CD4-positive, alpha-beta memory T cell (primary cell): ENCODE results near the gene HSP90AA1. TPM values are rescaled to one million over a fixed set of nuclear protein-coding genes. Genes with fewer than 3 reads are reported as not detected.
"Not testable (repeated sequence)": the region's sequence is repeated elsewhere in the genome, so short reads cannot be mapped to it uniquely, and the experiment has no call there.

Experiments
- CTCF ChIA-PET: fragments of 350-600 bp; sonication (Branson Sonifier 250); formaldehyde crosslinking; loops from one replicate; lab custom pipeline; 2021; ENCODE audit warnings: inconsistent platforms; ENCODE audit not compliant: partially characterized antibody; lab: Charles Lee
- POLR2A ChIA-PET: fragments of 350-600 bp; sonication (Branson Sonifier 250); formaldehyde crosslinking; loops from one replicate; lab custom pipeline; 2021; ENCODE audit not compliant: partially characterized antibody; lab: Charles Lee
- DNase-seq, 5 donors: peaks; one replicate each; pipeline versions ENCODE4 v3.0.0 to v3.0.0-alpha.2; 2020 to 2022; ENCODE audit warnings: mixed read lengths in 1 of 5
- H3K27ac ChIP-seq: one replicate; pipeline ENCODE4 v1.7.0; 2013; ENCODE audit warnings: low read depth, low read length
- H3K27me3 ChIP-seq: 2 replicates; pipeline ENCODE4 v1.7.0; 2013; ENCODE audit warnings: mild to moderate bottlenecking, low read length, moderate library complexity; ENCODE audit not compliant: insufficient read depth
- H3K36me3 ChIP-seq: 2 replicates; pipeline ENCODE4 v1.7.0; 2013; ENCODE audit warnings: mild to moderate bottlenecking, low read length, moderate library complexity; ENCODE audit not compliant: insufficient read depth
- H3K4me1 ChIP-seq: 2 replicates; pipeline ENCODE4 v1.7.0; 2013; ENCODE audit warnings: mild to moderate bottlenecking, low read length, moderate library complexity; ENCODE audit not compliant: insufficient read depth
- H3K4me3 ChIP-seq, 2 donors: one replicate each; pipeline ENCODE4 v1.7.0; 2013; ENCODE audit warnings: low read length in 2 of 2, mild to moderate bottlenecking in 1 of 2
- H3K9me3 ChIP-seq, 2 donors: one replicate each; pipeline ENCODE4 v1.7.0; 2013; ENCODE audit warnings: low read length in 2 of 2, control low read depth in 1 of 2; ENCODE audit not compliant: control insufficient read depth in 1 of 2
- H3K27ac Mint-ChIP-seq, 7 donors: one replicate each; pipeline ENCODE4 v1.8.0; 2020 to 2021; ENCODE audit warnings: mixed read lengths in 7 of 7, mild to moderate bottlenecking in 6 of 7, inconsistent platforms in 3 of 7, moderate library complexity in 3 of 7
- H3K27me3 Mint-ChIP-seq, 2 donors: one replicate each; pipeline ENCODE4 v1.8.0; 2020 to 2021; ENCODE audit warnings: mixed read lengths in 2 of 2
- H3K36me3 Mint-ChIP-seq, 2 donors: one replicate each; pipeline ENCODE4 v1.8.0; 2020 to 2021; ENCODE audit warnings: mixed read lengths in 2 of 2, inconsistent platforms in 1 of 2, mild to moderate bottlenecking in 1 of 2
- H3K4me1 Mint-ChIP-seq, 4 donors: one replicate each; pipeline ENCODE4 v1.8.0; 2020 to 2021; ENCODE audit warnings: mixed read lengths in 4 of 4, mild to moderate bottlenecking in 1 of 4
- H3K4me3 Mint-ChIP-seq, 8 donors: one replicate each; pipeline ENCODE4 v1.8.0; 2020 to 2021; ENCODE audit warnings: mixed read lengths in 8 of 8, mild to moderate bottlenecking in 7 of 8, moderate library complexity in 6 of 8, inconsistent platforms in 3 of 8
- H3K9me3 Mint-ChIP-seq, 8 donors: one replicate each; pipeline ENCODE4 v1.8.0; 2020 to 2021; ENCODE audit warnings: mixed read lengths in 8 of 8, mild to moderate bottlenecking in 5 of 8, inconsistent platforms in 3 of 8, moderate library complexity in 1 of 8
- intact Hi-C: fragments of 100-400 bp; cut with micrococcal nuclease; formaldehyde crosslinking; loops from one replicate; pipeline ENCODE4 v1.15.1; 2023
- polyA plus RNA-seq, 2 donors: library from polyadenylated mRNA; unstranded; fragments of 300-500 nt; fragmentation: Illumina TruSeq; gene quantifications; one replicate each; pipeline ENCODE4 v1.2.3, GENCODE V29; 2021
- total RNA-seq, 2 experiments: library from RNA; stranded (reverse); gene quantifications; one replicate each; pipeline ENCODE4 v1.2.3, GENCODE V29; 2021

The HSP90AA1 gene
- total and polyA plus RNA-seq, 4 experiments from 2014 or later, result 191 to 515 (median 286) TPM

DNA sequence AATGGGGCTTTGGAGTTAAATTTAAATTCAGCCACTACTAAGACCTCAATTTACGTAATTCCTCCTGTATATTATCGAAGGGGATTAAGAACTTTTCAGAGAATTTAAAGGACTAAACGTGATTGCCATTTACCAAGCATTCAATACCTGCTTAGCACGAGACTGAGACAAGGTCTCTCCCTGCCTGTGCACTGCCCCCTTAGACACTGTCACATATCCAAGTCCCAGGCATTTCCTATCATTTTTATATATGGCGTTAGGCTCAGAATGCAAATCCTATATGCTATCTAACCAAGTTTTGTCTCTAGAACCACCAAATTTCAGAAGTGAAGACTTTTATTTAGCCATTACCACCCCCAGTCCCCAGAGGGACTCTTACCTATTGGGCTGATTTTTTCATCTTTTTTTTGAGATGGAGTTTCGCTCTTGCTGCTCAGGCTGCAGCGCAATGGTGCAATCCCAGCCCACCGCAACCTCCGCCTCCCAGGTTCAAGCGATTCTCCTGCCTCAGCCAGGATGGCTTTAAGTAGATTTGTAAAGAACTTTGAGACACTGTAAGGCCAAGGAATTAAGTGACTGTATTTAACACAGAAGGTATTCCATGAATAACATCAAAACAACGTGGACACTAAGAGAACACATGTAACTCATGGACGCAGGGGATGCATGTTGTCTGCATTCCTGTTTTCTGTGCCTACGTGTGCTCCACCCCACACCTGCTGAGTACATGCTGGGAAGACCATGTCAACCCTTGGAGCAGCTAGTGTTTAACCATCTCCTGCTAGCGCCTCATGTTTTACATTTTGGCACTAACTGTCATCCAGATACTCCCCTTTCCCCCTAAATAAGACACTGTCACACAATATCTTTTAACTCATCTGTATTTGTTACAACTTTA is 6.4 kb downstream of the HSP90AA1 start:
- Mint-ChIP-seq H3K27ac (peak overlapping the region in 5 of 7 donors; percentile 31 to 93 (median 52)), H3K27me3 (no peaks in the 10 kb centered on the region), H3K36me3 (peaks cover 60 to 72% of the 10 kb centered on the region in 2 donors), H3K4me3 (peak overlapping the region in 1 of 8 donors; percentile 20), H3K9me3 (peaks cover 0 to 2% (median 0%) of the 10 kb centered on the region in 8 donors), H3K4me1 (peaks cover 28 to 50% (median 39%) of the 10 kb centered on the region in 4 donors)
- Histone ChIP-seq H3K27ac (no peak overlapping the region), H3K36me3 (peaks cover 62% of the 10 kb centered on the region), H3K27me3 (no peaks in the 10 kb centered on the region), H3K4me1 (peaks cover 42% of the 10 kb centered on the region), H3K4me3 (no peak overlapping the region), H3K9me3 (no peaks in the 10 kb centered on the region)
- ChIA-PET CTCF (no interaction called here), POLR2A (no interaction called here)
- intact Hi-C loops, result no loop called here
- DNase-seq, result peak in 1 of 5 donors; percentile 17

- Histone ChIP-seq H3K9me3 (no peaks in the 10 kb centered on the region), H3K36me3 (peaks cover 54% of the 10 kb centered on the region), H3K27me3 (no peaks in the 10 kb centered on the region), H3K4me3 (no peak overlapping the region), H3K27ac (no peak overlapping the region), H3K4me1 (peaks cover 34% of the 10 kb centered on the region)
- H3K9me3 Mint-ChIP-seq, result no peaks in the 10 kb centered on the region
- no peaks in the 10 kb centered on the region for H3K27me3 Mint-ChIP-seq
- ChIA-PET POLR2A (interaction anchor here (1.6 kb wide), 1 partner anchor 8 kb away, joined by 9 read pairs; no protein-coding TSS in a partner anchor), CTCF (interaction anchor here (1.8 kb wide), 1 partner anchor 17 kb away, joined by 6 read pairs; no protein-coding TSS in a partner anchor)
- H3K4me1 Mint-ChIP-seq, result peaks cover 20 to 42% (median 31%) of the 10 kb centered on the region in 4 donors
- no peak for DNase-seq
- H3K27ac Mint-ChIP-seq, result peak overlapping the region in 3 of 7 donors; percentile 22 to 93 (median 81)
- H3K36me3 Mint-ChIP-seq, result peaks cover 52 to 64% of the 10 kb centered on the region in 2 donors
- H3K4me3 Mint-ChIP-seq, result no peak overlapping the region
- intact Hi-C loops, result no loop called here
These were observed 7.2 kb downstream of the HSP90AA1 start for GRCh38 chr14:102079700-102079979.

DNA sequence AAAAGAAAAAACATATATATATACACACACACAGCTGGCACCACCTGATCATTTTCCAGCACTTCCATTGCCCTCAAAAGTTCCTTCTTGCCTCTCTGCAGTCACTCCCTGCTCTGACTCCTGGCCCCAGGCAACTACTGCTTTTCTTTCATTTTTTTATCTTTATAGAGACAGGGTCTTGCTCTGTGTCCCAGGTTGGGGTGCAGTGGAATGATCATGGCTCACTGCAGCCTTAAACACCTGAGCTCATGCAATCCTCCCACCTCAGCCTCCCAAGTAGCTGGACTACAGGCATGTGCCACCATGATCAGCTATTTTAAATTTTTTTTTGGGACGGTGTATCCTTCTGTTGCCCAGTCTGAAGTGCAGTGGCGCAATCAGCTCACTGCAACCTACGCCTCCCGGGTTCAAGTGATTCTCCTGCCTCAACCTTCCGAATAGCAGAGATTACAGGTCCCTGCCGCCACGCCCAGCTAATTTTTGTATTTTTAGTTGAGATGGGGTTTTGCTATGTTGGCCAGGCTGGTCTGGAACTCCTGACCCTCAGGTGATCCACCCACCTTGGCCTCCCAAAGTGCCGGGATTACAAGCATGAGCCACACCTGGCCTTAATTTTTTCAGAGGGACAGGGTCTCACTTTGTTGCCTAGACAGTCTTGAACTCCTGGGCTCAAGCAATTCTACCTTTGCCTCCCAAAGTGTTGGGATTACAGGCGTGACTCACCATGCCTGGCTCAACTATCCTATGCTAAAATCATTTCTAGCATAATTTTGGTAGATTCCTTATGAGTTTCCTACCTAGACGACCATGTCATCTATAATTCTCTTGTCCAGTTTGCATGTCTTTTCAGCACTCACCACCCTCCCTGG is 7.8 kb downstream of the HSP90AA1 start:
- peaks cover 18 to 36% (median 26%) of the 10 kb centered on the region in 4 donors for H3K4me1 Mint-ChIP-seq
- H3K27ac ChIP-seq, result no peak overlapping the region
- ChIA-PET CTCF (interaction anchor here (0.7 to 1.8 kb wide), 2 partner anchors 17 to 120 kb away, joined by 3 to 6 read pairs; no protein-coding TSS in a partner anchor), POLR2A (interaction anchor here (0.9 to 1.6 kb wide), 2 partner anchors 9 to 16 kb away, joined by 3 to 9 read pairs; no protein-coding TSS in a partner anchor)
- H3K4me3 Mint-ChIP-seq, result no peak overlapping the region
- H3K4me1 ChIP-seq, result peaks cover 28% of the 10 kb centered on the region
- H3K27me3 Mint-ChIP-seq, result no peaks in the 10 kb centered on the region
- peak overlapping the region in 6 of 7 donors; percentile 22 to 93 (median 71) for H3K27ac Mint-ChIP-seq
- H3K27me3 ChIP-seq, result no peaks in the 10 kb centered on the region
- no peak overlapping the region for H3K4me3 ChIP-seq
- peaks cover 47 to 58% of the 10 kb centered on the region in 2 donors for H3K36me3 Mint-ChIP-seq
- H3K9me3 ChIP-seq, result no peaks in the 10 kb centered on the region
- peaks cover 48% of the 10 kb centered on the region for H3K36me3 ChIP-seq
- intact Hi-C loops, result no loop called here
- no peaks in the 10 kb centered on the region for H3K9me3 Mint-ChIP-seq
- DNase-seq, result no peak

DNA sequence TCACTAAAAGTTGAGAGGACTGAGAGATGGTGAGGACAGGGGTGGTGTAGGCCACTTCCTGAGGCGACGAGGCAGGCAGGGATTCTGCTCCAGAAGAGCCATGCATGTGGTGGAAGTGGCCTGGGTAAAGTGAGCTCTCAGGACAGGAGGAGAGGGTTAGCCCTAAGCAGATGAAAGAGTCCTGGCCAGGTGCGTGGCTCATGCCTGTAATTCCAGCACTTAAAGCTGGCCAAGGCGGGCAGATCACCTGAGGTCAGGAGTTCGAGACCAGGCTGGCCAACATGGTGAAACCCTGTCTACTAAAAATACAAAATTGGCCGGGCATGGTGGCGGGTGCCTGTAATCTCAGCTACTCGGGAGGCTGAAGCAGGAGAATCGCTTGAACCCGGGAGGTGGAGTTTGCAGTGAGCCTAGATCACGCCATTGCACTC is 8.5 kb downstream of the HSP90AA1 start:
- H3K27ac ChIP-seq, intact Hi-C loops, DNase-seq, H3K9me3 Mint-ChIP-seq, H3K4me3 ChIP-seq, H3K4me3 Mint-ChIP-seq, H3K27me3 Mint-ChIP-seq, H3K27me3 ChIP-seq, H3K9me3 ChIP-seq: not testable (repeated sequence)
- Mint-ChIP-seq H3K36me3 (peaks cover 41 to 51% of the 10 kb centered on the region in 2 donors), H3K27ac (peak overlapping the region in 2 of 7 donors; percentile 43 to 93), H3K4me1 (peaks cover 14 to 29% (median 21%) of the 10 kb centered on the region in 4 donors)
- CTCF ChIA-PET, result interaction anchor here (0.7 to 1.8 kb wide), 3 partner anchors 14 to 120 kb away, joined by 3 to 6 read pairs (median 3); no protein-coding TSS in a partner anchor
- peaks cover 41% of the 10 kb centered on the region for H3K36me3 ChIP-seq
- POLR2A ChIA-PET, result interaction anchor here (0.9 to 1.6 kb wide), 2 partner anchors 9 to 15 kb away, joined by 3 to 9 read pairs; no protein-coding TSS in a partner anchor
- H3K4me1 ChIP-seq, result peaks cover 21% of the 10 kb centered on the region

GRCh38 chr14:102077382-102077709 is 9.5 kb downstream of the HSP90AA1 start:
- DNase-seq, result no peak
- Histone ChIP-seq H3K4me1 (peaks cover 11% of the 10 kb centered on the region), H3K27ac (no peak overlapping the region), H3K27me3 (no peaks in the 10 kb centered on the region), H3K36me3 (peaks cover 31% of the 10 kb centered on the region), H3K9me3 (no peaks in the 10 kb centered on the region), H3K4me3 (no peak overlapping the region)
- Mint-ChIP-seq H3K4me1 (peaks cover 9 to 19% (median 12%) of the 10 kb centered on the region in 4 donors), H3K27ac (peak overlapping the region in 3 of 7 donors; percentile 37 to 42 (median 41)), H3K36me3 (peaks cover 34 to 41% of the 10 kb centered on the region in 2 donors), H3K9me3 (peaks cover 0 to 3% (median 0%) of the 10 kb centered on the region in 8 donors), H3K27me3 (no peaks in the 10 kb centered on the region), H3K4me3 (peak overlapping the region in 1 of 8 donors; percentile 10)
- POLR2A ChIA-PET, result interaction anchor here (0.9 to 1.0 kb wide), 2 partner anchors 11 to 28 kb away, joined by 3 to 6 read pairs; no protein-coding TSS in a partner anchor
- intact Hi-C loops, result no loop called here
- CTCF ChIA-PET, result interaction anchor here (0.8 to 1.5 kb wide), 4 partner anchors 12 to 19 kb away, joined by 3 to 5 read pairs (median 3); no protein-coding TSS in a partner anchor

DNA sequence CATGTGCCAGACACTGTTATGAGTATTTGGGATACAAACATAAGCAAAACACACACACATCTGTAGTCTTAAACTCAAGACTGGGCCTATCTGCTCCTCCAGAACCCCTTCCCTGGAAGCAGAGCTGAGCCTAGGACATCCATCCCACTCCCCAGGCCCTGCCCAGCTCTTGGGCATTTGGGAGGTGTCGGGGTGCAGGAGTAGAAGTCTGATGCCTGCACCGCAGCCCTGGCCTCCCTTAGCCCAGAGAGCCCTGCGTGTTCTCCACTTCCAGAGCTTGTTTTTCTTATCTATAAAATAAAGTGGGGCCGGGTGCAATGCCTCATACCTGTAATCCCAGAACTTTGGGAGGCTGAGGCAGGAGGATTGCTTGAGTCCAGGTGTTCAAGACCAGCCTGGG is 11.7 kb downstream of the HSP90AA1 start:
- DNase-seq, result no peak
- Mint-ChIP-seq H3K27me3 (no peaks in the 10 kb centered on the region), H3K36me3 (peaks cover 12 to 19% of the 10 kb centered on the region in 2 donors), H3K9me3 (peaks cover 0 to 3% (median 0%) of the 10 kb centered on the region in 8 donors), H3K27ac (no peak overlapping the region), H3K4me1 (peaks cover 0 to 4% (median 3%) of the 10 kb centered on the region in 4 donors), H3K4me3 (no peak overlapping the region)
- POLR2A ChIA-PET, result no interaction called here
- Histone ChIP-seq H3K4me1 (no peaks in the 10 kb centered on the region), H3K27me3 (no peaks in the 10 kb centered on the region), H3K9me3 (no peaks in the 10 kb centered on the region), H3K27ac (no peak overlapping the region), H3K36me3 (peaks cover 9% of the 10 kb centered on the region), H3K4me3 (no peak overlapping the region)
- intact Hi-C loops, result no loop called here
- CTCF ChIA-PET, result no interaction called here
